Measurements from ENCODE around the gene PSD2.

GRCh38 chr5:139770722-139771121 is 24.9 kb upstream of the PSD2 start:
- no peak for TF ChIP-seq YY1 (IDR thresholded peaks at IDR 0.05; ENCODE audit: insufficient read depth, insufficient read length)
- no peak for TF ChIP-seq SUZ12 (IDR thresholded peaks at IDR 0.05; ENCODE audit: extremely low read depth, insufficient read depth, insufficient read length)

Data from NT2/D1 (cell line).